Measurements from ENCODE around the gene SLC16A11.

The SLC16A11 gene

DNA sequence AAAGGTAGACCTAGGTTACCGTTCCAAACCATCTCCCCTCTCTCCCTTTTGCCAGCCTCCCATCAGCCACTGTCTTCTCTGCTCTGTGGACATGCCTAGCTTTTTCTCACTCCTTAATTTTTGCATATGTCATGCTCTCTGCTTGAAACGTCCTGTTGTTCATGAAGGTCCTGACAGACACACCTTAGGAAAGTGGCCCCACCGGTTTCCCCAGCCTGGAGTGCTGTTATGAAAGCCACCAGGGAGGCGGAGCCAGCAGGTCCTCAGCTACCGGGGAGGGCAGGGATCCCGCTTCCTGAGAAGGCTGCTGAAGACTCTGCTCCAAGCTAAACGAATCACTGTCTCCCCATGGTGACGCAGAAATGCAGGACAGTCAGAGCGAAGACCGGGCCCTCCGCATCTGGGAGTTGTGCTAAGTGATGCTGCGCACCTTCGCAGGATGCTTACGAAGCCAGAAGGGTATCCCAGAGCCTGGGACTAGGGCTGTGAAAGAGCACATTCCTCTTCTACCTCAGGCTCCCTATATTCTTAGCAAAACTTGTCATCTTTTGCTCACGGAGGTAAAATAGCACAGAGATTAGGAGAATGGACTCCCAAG, 2.3 kb upstream of the SLC16A11 start:
- Histone ChIP-seq H3K36me3 (ENCODE audit: low read depth) (no peaks in the 10 kb centered on the region), H3K27me3 (ENCODE audit: insufficient read depth, poor library complexity, severe bottlenecking) (peaks cover 10% of the 10 kb centered on the region), H3K4me1 (ENCODE audit: insufficient read depth, poor library complexity, severe bottlenecking) (peaks cover 13% of the 10 kb centered on the region), H3K9me3 (ENCODE audit: severe bottlenecking) (no peaks in the 10 kb centered on the region), H3K27ac (ENCODE audit: poor library complexity, severe bottlenecking) (peak overlapping the region; percentile 48), H3K4me3 (ENCODE audit: severe bottlenecking) (no peak overlapping the region)
- DNase-seq (ENCODE audit: low spot score) = peak; percentile 87
- ATAC-seq (ENCODE audit: low read depth) = peak; percentile 68
- TF ChIP-seq, protein P1, sequence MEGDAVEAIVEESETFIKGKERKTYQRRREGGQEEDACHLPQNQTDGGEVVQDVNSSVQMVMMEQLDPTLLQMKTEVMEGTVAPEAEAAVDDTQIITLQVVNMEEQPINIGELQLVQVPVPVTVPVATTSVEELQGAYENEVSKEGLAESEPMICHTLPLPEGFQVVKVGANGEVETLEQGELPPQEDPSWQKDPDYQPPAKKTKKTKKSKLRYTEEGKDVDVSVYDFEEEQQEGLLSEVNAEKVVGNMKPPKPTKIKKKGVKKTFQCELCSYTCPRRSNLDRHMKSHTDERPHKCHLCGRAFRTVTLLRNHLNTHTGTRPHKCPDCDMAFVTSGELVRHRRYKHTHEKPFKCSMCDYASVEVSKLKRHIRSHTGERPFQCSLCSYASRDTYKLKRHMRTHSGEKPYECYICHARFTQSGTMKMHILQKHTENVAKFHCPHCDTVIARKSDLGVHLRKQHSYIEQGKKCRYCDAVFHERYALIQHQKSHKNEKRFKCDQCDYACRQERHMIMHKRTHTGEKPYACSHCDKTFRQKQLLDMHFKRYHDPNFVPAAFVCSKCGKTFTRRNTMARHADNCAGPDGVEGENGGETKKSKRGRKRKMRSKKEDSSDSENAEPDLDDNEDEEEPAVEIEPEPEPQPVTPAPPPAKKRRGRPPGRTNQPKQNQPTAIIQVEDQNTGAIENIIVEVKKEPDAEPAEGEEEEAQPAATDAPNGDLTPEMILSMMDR (IDR thresholded peaks at IDR 0.05; ENCODE audit: poor library complexity, severe bottlenecking) = peak; percentile 59

DNA sequence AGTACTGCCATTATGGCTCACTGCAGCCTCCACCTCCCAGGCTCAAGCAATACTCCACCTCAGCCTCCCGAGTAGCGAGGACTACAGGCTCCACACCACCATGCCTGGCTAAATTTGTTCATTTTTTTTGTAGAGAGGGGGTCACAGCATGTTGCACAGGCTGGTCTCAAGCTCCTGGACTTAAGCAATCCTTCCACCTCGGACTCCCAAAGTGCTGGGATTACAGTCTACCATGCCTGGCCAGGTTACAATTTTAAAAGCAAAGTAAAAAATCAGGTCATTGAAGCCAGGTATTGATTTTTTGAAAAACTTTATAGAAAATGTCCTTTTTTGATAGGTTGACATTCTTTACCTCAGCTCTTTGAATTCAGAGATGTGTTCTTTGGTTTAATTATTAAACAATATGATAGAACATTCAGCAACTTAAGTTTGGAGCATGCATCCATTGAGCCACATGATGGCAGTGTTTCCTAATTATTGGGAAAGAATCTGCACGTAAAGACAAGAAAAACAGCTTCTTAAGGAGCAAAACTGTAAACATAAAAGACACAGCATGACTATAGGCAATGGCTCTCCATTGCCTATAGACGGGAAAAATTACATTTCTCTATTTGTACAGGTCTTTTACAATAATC, 1.7 kb upstream of the SLC16A11 start:
- no peak for DNase-seq (ENCODE audit: low spot score)
- no peaks in the 10 kb centered on the region for H3K36me3 ChIP-seq (ENCODE audit: low read depth)
- peaks cover 10% of the 10 kb centered on the region for H3K27me3 ChIP-seq (ENCODE audit: insufficient read depth, poor library complexity, severe bottlenecking)
- no peak overlapping the region for H3K4me3 ChIP-seq (ENCODE audit: severe bottlenecking)
- peak overlapping the region; percentile 48 for H3K27ac ChIP-seq (ENCODE audit: poor library complexity, severe bottlenecking)
- no peaks in the 10 kb centered on the region for H3K9me3 ChIP-seq (ENCODE audit: severe bottlenecking)
- TF ChIP-seq, protein P1 (IDR thresholded peaks at IDR 0.05; ENCODE audit: poor library complexity, severe bottlenecking) = peak; percentile 84
- peaks cover 13% of the 10 kb centered on the region for H3K4me1 ChIP-seq (ENCODE audit: insufficient read depth, poor library complexity, severe bottlenecking)
- ATAC-seq (ENCODE audit: low read depth) = peak; percentile 28

DNA sequence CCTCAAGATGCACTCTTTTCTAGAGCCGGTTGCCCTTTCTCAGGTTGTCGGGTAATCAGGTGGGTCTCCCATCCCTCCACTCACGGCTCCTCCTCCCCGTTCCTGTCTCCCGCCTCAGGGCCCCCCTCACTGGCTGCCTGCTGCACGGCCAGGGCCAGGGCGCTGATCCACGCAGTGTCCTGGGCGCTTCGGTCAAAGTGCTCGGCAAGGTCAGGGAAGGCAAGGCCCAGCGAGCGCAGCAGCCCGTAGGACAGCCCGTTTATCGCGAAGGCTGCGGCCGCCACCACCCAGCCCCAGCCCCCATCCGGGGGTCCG, 753 bp downstream of the SLC16A11 start:
- peak overlapping the region; percentile 19 for H3K4me3 ChIP-seq (ENCODE audit: severe bottlenecking)
- peaks cover 13% of the 10 kb centered on the region for H3K4me1 ChIP-seq (ENCODE audit: insufficient read depth, poor library complexity, severe bottlenecking)
- H3K9me3 ChIP-seq (ENCODE audit: severe bottlenecking) = no peaks in the 10 kb centered on the region
- peaks cover 10% of the 10 kb centered on the region for H3K27me3 ChIP-seq (ENCODE audit: insufficient read depth, poor library complexity, severe bottlenecking)
- H3K27ac ChIP-seq (ENCODE audit: poor library complexity, severe bottlenecking) = no peak overlapping the region
- DNase-seq (ENCODE audit: low spot score) (no peak), ATAC-seq (ENCODE audit: low read depth) (0 out of 3 replicates have a peak, but pooled peaks have one; percentile 4)
- TF ChIP-seq, protein P1 (IDR thresholded peaks at IDR 0.05; ENCODE audit: poor library complexity, severe bottlenecking) = no peak
- H3K36me3 ChIP-seq (ENCODE audit: low read depth) = no peaks in the 10 kb centered on the region

DNA sequence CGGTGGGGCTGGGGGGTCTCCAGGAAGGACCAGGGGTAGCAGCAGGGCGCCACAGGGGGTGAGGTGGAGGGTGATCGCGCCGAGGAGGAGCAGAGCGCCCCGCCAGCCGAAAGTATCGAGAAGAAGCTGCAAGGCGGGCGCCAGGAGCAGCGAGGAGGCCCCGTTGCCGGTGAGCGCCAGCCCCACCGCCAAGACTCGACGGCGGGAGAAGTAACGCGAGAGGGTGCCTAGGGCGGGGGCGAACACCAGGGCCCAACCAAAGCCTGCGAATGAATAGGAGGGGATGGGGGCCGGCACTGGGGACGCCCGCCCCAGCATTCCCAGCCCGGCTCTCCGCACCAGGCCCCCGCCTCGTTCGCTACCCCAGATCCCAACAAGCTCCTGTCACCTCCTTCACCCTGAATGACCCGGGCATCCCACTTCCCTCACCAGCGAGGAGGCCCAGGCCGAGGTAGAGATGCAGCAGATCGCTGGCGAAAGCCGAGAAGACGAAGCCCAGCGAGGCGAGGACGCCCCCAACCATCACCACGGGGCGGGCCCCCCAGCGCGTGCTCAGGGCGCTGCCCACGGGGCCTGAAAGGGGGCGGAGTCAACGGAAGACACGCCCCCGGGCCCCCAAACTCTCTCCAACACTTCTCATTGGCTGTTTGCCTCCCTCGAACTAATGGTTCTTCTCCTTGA, 1.3 kb downstream of the SLC16A11 start:
- Histone ChIP-seq H3K27me3 (ENCODE audit: insufficient read depth, poor library complexity, severe bottlenecking) (peaks cover 10% of the 10 kb centered on the region), H3K4me3 (ENCODE audit: severe bottlenecking) (no peak overlapping the region), H3K36me3 (ENCODE audit: low read depth) (no peaks in the 10 kb centered on the region), H3K9me3 (ENCODE audit: severe bottlenecking) (no peaks in the 10 kb centered on the region), H3K4me1 (ENCODE audit: insufficient read depth, poor library complexity, severe bottlenecking) (peaks cover 13% of the 10 kb centered on the region), H3K27ac (ENCODE audit: poor library complexity, severe bottlenecking) (no peak overlapping the region)
- ATAC-seq (ENCODE audit: low read depth) (no peak), DNase-seq (ENCODE audit: low spot score) (no peak)
- TF ChIP-seq, protein P1 (IDR thresholded peaks at IDR 0.05; ENCODE audit: poor library complexity, severe bottlenecking) = no peak
